ENCODE data around the gene TECPR2. TPM values are rescaled to one million over a fixed set of nuclear protein-coding genes. Genes with fewer than 3 reads are reported as not detected.
A peak's percentile ranks its signal among the peaks of the same experiment; 100 is the strongest.

Gene TECPR2
- total and polyA plus RNA-seq, 2 of the 13 experiments (the other 11 are each of a cell fraction or from before 2014, with no cell fraction given) = 3.5 to 5.7 TPM

DNA sequence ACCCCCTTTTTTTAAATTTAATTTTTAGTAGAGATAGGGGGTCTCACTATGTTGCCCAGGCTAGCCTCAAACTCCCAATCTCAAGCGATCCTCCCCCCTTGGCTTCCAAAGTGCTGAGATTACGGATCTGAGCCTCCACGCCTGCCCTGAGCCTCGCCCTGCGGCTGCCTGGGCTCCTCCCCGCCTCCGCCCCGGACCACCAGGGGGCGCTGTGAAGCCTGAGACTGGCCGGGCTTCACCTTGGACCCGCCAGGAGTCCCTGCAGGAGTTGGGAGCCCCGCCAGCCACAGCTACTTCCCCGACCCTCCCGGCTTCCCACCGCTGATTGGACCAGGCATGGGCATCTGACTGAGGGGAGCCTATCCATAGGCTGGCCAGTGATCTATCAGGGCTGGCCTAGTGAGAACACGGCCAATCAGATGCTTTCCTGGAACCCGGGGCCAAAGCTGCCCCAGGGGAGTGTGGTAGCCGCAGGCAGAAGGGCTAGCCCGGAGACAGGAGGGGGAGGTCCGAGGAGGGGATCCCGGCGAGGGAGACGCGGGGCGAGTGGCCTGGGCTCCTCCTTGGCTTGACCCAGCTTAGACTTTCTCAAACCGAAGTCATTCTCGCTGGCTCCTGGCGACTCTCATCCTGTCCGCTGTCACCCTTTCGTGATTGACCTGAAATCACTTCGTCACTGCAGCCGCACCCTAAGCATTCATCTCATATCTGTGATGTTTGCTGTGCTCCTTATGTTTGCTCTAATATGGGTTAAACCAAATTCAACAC is 161.9 kb downstream of the TECPR2 start (continued):
- TF ChIP-seq REXO4 (CRISPR knock-in tag; IDR thresholded peaks at IDR 0.05; ENCODE audit: borderline replicate concordance) (no peak), PHB2 (IDR thresholded peaks at IDR 0.05; ENCODE audit: partially characterized antibody) (no peak), ETV5 (CRISPR knock-in tag; IDR thresholded peaks at IDR 0.05; ENCODE audit: borderline replicate concordance) (peak; percentile 38; the same call in 1 of the 2 replicates), BRCA1 (CRISPR knock-in tag; IDR thresholded peaks at IDR 0.05) (no peak), BORCS8-MEF2B (CRISPR knock-in tag; IDR thresholded peaks at IDR 0.05) (no peak), ZNF766 (CRISPR knock-in tag; IDR thresholded peaks at IDR 0.05; ENCODE audit: borderline replicate concordance) (no peak), ZNF605 (CRISPR knock-in tag; IDR thresholded peaks at IDR 0.05) (no peak; the same call in 1 of the 2 replicates), ZNF3 (CRISPR knock-in tag; IDR thresholded peaks at IDR 0.05) (no peak), SRY (CRISPR knock-in tag; IDR thresholded peaks at IDR 0.05) (no peak), RORA (CRISPR knock-in tag; IDR thresholded peaks at IDR 0.05) (no peak)
- TF ChIP-seq, protein P1, sequence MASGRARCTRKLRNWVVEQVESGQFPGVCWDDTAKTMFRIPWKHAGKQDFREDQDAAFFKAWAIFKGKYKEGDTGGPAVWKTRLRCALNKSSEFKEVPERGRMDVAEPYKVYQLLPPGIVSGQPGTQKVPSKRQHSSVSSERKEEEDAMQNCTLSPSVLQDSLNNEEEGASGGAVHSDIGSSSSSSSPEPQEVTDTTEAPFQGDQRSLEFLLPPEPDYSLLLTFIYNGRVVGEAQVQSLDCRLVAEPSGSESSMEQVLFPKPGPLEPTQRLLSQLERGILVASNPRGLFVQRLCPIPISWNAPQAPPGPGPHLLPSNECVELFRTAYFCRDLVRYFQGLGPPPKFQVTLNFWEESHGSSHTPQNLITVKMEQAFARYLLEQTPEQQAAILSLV (CRISPR knock-in tag; IDR thresholded peaks at IDR 0.05; ENCODE audit: borderline replicate concordance) = peak; percentile 44; the same call in 1 of the 2 replicates
- TF ChIP-seq, protein P2, sequence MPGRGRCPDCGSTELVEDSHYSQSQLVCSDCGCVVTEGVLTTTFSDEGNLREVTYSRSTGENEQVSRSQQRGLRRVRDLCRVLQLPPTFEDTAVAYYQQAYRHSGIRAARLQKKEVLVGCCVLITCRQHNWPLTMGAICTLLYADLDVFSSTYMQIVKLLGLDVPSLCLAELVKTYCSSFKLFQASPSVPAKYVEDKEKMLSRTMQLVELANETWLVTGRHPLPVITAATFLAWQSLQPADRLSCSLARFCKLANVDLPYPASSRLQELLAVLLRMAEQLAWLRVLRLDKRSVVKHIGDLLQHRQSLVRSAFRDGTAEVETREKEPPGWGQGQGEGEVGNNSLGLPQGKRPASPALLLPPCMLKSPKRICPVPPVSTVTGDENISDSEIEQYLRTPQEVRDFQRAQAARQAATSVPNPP (CRISPR knock-in tag; IDR thresholded peaks at IDR 0.05) = no peak
- TF ChIP-seq, protein P3, sequence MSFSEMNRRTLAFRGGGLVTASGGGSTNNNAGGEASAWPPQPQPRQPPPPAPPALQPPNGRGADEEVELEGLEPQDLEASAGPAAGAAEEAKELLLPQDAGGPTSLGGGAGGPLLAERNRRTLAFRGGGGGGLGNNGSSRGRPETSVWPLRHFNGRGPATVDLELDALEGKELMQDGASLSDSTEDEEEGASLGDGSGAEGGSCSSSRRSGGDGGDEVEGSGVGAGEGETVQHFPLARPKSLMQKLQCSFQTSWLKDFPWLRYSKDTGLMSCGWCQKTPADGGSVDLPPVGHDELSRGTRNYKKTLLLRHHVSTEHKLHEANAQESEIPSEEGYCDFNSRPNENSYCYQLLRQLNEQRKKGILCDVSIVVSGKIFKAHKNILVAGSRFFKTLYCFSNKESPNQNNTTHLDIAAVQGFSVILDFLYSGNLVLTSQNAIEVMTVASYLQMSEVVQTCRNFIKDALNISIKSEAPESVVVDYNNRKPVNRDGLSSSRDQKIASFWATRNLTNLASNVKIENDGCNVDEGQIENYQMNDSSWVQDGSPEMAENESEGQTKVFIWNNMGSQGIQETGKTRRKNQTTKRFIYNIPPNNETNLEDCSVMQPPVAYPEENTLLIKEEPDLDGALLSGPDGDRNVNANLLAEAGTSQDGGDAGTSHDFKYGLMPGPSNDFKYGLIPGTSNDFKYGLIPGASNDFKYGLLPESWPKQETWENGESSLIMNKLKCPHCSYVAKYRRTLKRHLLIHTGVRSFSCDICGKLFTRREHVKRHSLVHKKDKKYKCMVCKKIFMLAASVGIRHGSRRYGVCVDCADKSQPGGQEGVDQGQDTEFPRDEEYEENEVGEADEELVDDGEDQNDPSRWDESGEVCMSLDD (CRISPR knock-in tag; IDR thresholded peaks at IDR 0.05; ENCODE audit: borderline replicate concordance) = no peak
- TF ChIP-seq, protein P4, sequence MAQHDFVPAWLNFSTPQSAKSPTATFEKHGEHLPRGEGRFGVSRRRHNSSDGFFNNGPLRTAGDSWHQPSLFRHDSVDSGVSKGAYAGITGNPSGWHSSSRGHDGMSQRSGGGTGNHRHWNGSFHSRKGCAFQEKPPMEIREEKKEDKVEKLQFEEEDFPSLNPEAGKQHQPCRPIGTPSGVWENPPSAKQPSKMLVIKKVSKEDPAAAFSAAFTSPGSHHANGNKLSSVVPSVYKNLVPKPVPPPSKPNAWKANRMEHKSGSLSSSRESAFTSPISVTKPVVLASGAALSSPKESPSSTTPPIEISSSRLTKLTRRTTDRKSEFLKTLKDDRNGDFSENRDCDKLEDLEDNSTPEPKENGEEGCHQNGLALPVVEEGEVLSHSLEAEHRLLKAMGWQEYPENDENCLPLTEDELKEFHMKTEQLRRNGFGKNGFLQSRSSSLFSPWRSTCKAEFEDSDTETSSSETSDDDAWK (CRISPR knock-in tag; IDR thresholded peaks at IDR 0.05) = no peak
- TF ChIP-seq, protein P5, sequence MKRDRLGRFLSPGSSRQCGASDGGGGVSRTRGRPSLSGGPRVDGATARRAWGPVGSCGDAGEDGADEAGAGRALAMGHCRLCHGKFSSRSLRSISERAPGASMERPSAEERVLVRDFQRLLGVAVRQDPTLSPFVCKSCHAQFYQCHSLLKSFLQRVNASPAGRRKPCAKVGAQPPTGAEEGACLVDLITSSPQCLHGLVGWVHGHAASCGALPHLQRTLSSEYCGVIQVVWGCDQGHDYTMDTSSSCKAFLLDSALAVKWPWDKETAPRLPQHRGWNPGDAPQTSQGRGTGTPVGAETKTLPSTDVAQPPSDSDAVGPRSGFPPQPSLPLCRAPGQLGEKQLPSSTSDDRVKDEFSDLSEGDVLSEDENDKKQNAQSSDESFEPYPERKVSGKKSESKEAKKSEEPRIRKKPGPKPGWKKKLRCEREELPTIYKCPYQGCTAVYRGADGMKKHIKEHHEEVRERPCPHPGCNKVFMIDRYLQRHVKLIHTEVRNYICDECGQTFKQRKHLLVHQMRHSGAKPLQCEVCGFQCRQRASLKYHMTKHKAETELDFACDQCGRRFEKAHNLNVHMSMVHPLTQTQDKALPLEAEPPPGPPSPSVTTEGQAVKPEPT (CRISPR knock-in tag; IDR thresholded peaks at IDR 0.05; ENCODE audit: low read depth) = 0 out of 2 replicates have a peak, but pooled peaks have one; percentile 33
- TF ChIP-seq, protein P6, sequence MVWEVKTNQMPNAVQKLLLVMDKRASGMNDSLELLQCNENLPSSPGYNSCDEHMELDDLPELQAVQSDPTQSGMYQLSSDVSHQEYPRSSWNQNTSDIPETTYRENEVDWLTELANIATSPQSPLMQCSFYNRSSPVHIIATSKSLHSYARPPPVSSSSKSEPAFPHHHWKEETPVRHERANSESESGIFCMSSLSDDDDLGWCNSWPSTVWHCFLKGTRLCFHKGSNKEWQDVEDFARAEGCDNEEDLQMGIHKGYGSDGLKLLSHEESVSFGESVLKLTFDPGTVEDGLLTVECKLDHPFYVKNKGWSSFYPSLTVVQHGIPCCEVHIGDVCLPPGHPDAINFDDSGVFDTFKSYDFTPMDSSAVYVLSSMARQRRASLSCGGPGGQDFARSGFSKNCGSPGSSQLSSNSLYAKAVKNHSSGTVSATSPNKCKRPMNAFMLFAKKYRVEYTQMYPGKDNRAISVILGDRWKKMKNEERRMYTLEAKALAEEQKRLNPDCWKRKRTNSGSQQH (CRISPR knock-in tag; IDR thresholded peaks at IDR 0.05; ENCODE audit: low read depth) = no peak
- TF ChIP-seq, protein P7, sequence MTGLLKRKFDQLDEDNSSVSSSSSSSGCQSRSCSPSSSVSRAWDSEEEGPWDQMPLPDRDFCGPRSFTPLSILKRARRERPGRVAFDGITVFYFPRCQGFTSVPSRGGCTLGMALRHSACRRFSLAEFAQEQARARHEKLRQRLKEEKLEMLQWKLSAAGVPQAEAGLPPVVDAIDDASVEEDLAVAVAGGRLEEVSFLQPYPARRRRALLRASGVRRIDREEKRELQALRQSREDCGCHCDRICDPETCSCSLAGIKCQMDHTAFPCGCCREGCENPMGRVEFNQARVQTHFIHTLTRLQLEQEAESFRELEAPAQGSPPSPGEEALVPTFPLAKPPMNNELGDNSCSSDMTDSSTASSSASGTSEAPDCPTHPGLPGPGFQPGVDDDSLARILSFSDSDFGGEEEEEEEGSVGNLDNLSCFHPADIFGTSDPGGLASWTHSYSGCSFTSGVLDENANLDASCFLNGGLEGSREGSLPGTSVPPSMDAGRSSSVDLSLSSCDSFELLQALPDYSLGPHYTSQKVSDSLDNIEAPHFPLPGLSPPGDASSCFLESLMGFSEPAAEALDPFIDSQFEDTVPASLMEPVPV (CRISPR knock-in tag; IDR thresholded peaks at IDR 0.05) = peak; percentile 14; the same call in 1 of the 2 replicates
